ENCODE results near the gene TSPAN18. TPM values are rescaled to one million over a fixed set of nuclear protein-coding genes. Genes with fewer than 3 reads are reported as not detected.

TSPAN18 gene
- total RNA-seq, 1 experiment from 2014 or later, result 2.8 TPM

GRCh38 chr11:44913502-44913901 is 186.7 kb downstream of the TSPAN18 start:
- POLR2A ChIA-PET (ENCODE audit: low non-redundant PET), result no interaction called here

GRCh38 chr11:44914105-44914504 is 187.3 kb downstream of the TSPAN18 start:
- Histone ChIP-seq H3K9me3 (ENCODE audit: low read depth, low read length, poor library complexity, severe bottlenecking) (no peaks in the 10 kb centered on the region), H3K27me3 (replicated peaks; ENCODE audit: insufficient read depth, low read depth, low read length, poor library complexity) (no peaks in the 10 kb centered on the region), H3K4me3 (ENCODE audit: low read depth, low read length, poor library complexity, severe bottlenecking) (no peak overlapping the region), H3K36me3 (ENCODE audit: insufficient read depth, low read length, poor library complexity, severe bottlenecking) (no peaks in the 10 kb centered on the region), H3K4me1 (ENCODE audit: insufficient read depth, low read length, poor library complexity, severe bottlenecking) (peaks cover 16% of the 10 kb centered on the region), H3K27ac (ENCODE audit: low read depth, low read length, poor library complexity, severe bottlenecking) (no peak overlapping the region)
- ChIA-PET POLR2A (ENCODE audit: low non-redundant PET) (no interaction called here), CTCF (no interaction called here)
- intact Hi-C loops (cut with micrococcal nuclease; ENCODE audit: unreplicated experiment), result loop anchor here (5.0 to 10.0 kb wide), 2 partner anchors 357 to 819 kb away; partner anchors contain the start of gene EXT2
- no peak for DNase-seq (ENCODE audit: low spot score)
- TF ChIP-seq EZH2 (IDR thresholded peaks at IDR 0.05; ENCODE audit: borderline replicate concordance, low read depth, low read length, poor library complexity, severe bottlenecking) (no peak), CTCF (conservative IDR thresholded peaks at IDR 0.05; ENCODE audit: low read depth, low read length) (no peak)
- no TSS peak for BruUV-seq (replicated peaks)

More at GRCh38 chr11:44913502-44913901, 186.7 kb downstream of the TSPAN18 start:
- no TSS peak for BruUV-seq (replicated peaks)
- Histone ChIP-seq H3K4me3 (ENCODE audit: low read depth, low read length, poor library complexity, severe bottlenecking) (no peak overlapping the region), H3K36me3 (ENCODE audit: insufficient read depth, low read length, poor library complexity, severe bottlenecking) (no peaks in the 10 kb centered on the region), H3K27ac (ENCODE audit: low read depth, low read length, poor library complexity, severe bottlenecking) (no peak overlapping the region), H3K4me1 (ENCODE audit: insufficient read depth, low read length, poor library complexity, severe bottlenecking) (peaks cover 16% of the 10 kb centered on the region), H3K9me3 (ENCODE audit: low read depth, low read length, poor library complexity, severe bottlenecking) (no peaks in the 10 kb centered on the region), H3K27me3 (replicated peaks; ENCODE audit: insufficient read depth, low read depth, low read length, poor library complexity) (no peaks in the 10 kb centered on the region)
- TF ChIP-seq CTCF (conservative IDR thresholded peaks at IDR 0.05; ENCODE audit: low read depth, low read length) (no peak), EZH2 (IDR thresholded peaks at IDR 0.05; ENCODE audit: borderline replicate concordance, low read depth, low read length, poor library complexity, severe bottlenecking) (no peak)
- intact Hi-C loops (cut with micrococcal nuclease; ENCODE audit: unreplicated experiment), result loop anchor here (5.0 to 10.0 kb wide), 2 partner anchors 356 to 819 kb away; partner anchors contain the start of gene EXT2
- CTCF ChIA-PET, result no interaction called here
- DNase-seq (ENCODE audit: low spot score), result no peak

GRCh38 chr11:44915004-44915403 is 188.2 kb downstream of the TSPAN18 start:
- no TSS peak for BruUV-seq (replicated peaks)
- Histone ChIP-seq H3K36me3 (ENCODE audit: insufficient read depth, low read length, poor library complexity, severe bottlenecking) (no peaks in the 10 kb centered on the region), H3K4me1 (ENCODE audit: insufficient read depth, low read length, poor library complexity, severe bottlenecking) (peaks cover 16% of the 10 kb centered on the region), H3K27me3 (replicated peaks; ENCODE audit: insufficient read depth, low read depth, low read length, poor library complexity) (no peaks in the 10 kb centered on the region), H3K4me3 (ENCODE audit: low read depth, low read length, poor library complexity, severe bottlenecking) (no peak overlapping the region), H3K27ac (ENCODE audit: low read depth, low read length, poor library complexity, severe bottlenecking) (no peak overlapping the region), H3K9me3 (ENCODE audit: low read depth, low read length, poor library complexity, severe bottlenecking) (no peaks in the 10 kb centered on the region)
- CTCF ChIA-PET, result interaction anchor here (0.7 to 1.1 kb wide), 2 partner anchors 12 to 62 kb away, joined by 3 to 6 read pairs; no protein-coding TSS in a partner anchor
- TF ChIP-seq EZH2 (IDR thresholded peaks at IDR 0.05; ENCODE audit: borderline replicate concordance, low read depth, low read length, poor library complexity, severe bottlenecking) (no peak), CTCF (conservative IDR thresholded peaks at IDR 0.05; ENCODE audit: low read depth, low read length) (no peak)
- intact Hi-C loops (cut with micrococcal nuclease; ENCODE audit: unreplicated experiment), result loop anchor here (10.0 kb wide), 1 partner anchor 820 kb away; the partner anchor contains the start of gene EXT2
- POLR2A ChIA-PET (ENCODE audit: low non-redundant PET), result no interaction called here
- no peak for DNase-seq (ENCODE audit: low spot score)

Data from A673 (cell line).